Panc1 (cell line): ENCODE measurements around the gene CD2BP2.
"Not testable (repeated sequence)": the region's sequence is repeated elsewhere in the genome, so short reads cannot be mapped to it uniquely, and the experiment has no call there.

Experiments used
- CTCF ChIP-seq: fragments of 450-650 bp; IDR thresholded peaks from 2 replicates; pipeline ENCODE4 v1.5.1; 2017; ENCODE audit warnings: mild to moderate bottlenecking
- POLR2AphosphoS5 ChIP-seq: IDR thresholded peaks from 2 replicates; pipeline ENCODE4 v1.6.1; 2012; ENCODE audit warnings: mild to moderate bottlenecking, low read depth, low read length, moderate library complexity
- REST ChIP-seq, 2 experiments: IDR thresholded peaks; 2 replicates each; pipeline ENCODE4 v1.6.1; 2011 to 2012; ENCODE audit warnings: low read depth in 2 of 2, control low read depth in 1 of 2, low read length in 1 of 2, mild to moderate bottlenecking in 1 of 2, moderate library complexity in 1 of 2; ENCODE audit not compliant: insufficient read depth in 1 of 2
- TCF7L2 ChIP-seq: IDR thresholded peaks from 2 replicates; pipeline ENCODE4 v1.6.1; 2011; ENCODE audit warnings: mild to moderate bottlenecking, low read depth, low read length, inconsistent platforms

- TF ChIP-seq CTCF; TCF7L2; REST (IDR thresholded peaks at IDR 0.05; ENCODE audit: insufficient read depth in 1 of 2, low read depth in 2 of 2, low read length in 1 of 2); POLR2AphosphoS5: not testable (repeated sequence)
Observed at GRCh38 chr16:30318647-30319046, 36.5 kb downstream of the CD2BP2 start.
